BE2C (cell line): Measurements from ENCODE around the gene ATP2B1.

ENCODE experiments used
- DNase-seq: peaks from one replicate; pipeline ENCODE4 v3.0.0-alpha.2; 2020
- H3K27me3 ChIP-seq: fragments of 250-450 bp; sonication (Bioruptor Pico); 2 replicates; pipeline ENCODE4 v1.5.1; 2020; ENCODE audit warnings: mild to moderate bottlenecking
- H3K36me3 ChIP-seq: fragments of 250-450 bp; sonication (Bioruptor Pico); 2 replicates; pipeline ENCODE4 v1.5.1; 2020; ENCODE audit warnings: mild to moderate bottlenecking
- H3K4me1 ChIP-seq: fragments of 250-450 bp; sonication (Bioruptor Pico); 2 replicates; pipeline ENCODE4 v1.5.1; 2020
- H3K4me3 ChIP-seq: 2 replicates; pipeline ENCODE4 v1.5.1; 2011; ENCODE audit warnings: low read depth, low read length
- H3K9me3 ChIP-seq: fragments of 250-450 bp; sonication (Bioruptor Pico); 2 replicates; pipeline ENCODE4 v1.5.1; 2020
- TF ChIP-seq, protein P1 (sequence below): IDR thresholded peaks from 2 replicates; pipeline ENCODE4 v1.5.1; 2012; ENCODE audit warnings: mild to moderate bottlenecking, low read depth, low read length

ATP2B1 gene

DNA sequence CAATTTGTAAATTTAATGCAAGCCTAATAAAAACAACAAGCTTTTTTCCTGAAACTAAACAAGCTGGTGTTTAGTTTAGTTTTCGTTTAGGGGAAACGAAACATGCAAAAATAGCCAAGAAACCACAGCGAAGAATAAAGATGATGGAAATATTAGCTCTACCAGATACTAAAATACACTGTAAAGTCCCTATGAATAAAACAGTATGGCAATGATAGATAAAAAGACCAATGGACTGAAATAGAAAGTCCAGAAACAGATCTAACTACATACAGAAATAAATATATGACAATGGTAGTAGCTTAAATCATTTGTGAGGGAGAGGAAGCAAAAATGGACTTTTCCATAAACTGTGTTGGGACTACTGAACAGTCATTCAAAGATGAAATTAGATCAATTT lies 26.4 kb downstream of the ATP2B1 start:
- TF ChIP-seq, protein P1, sequence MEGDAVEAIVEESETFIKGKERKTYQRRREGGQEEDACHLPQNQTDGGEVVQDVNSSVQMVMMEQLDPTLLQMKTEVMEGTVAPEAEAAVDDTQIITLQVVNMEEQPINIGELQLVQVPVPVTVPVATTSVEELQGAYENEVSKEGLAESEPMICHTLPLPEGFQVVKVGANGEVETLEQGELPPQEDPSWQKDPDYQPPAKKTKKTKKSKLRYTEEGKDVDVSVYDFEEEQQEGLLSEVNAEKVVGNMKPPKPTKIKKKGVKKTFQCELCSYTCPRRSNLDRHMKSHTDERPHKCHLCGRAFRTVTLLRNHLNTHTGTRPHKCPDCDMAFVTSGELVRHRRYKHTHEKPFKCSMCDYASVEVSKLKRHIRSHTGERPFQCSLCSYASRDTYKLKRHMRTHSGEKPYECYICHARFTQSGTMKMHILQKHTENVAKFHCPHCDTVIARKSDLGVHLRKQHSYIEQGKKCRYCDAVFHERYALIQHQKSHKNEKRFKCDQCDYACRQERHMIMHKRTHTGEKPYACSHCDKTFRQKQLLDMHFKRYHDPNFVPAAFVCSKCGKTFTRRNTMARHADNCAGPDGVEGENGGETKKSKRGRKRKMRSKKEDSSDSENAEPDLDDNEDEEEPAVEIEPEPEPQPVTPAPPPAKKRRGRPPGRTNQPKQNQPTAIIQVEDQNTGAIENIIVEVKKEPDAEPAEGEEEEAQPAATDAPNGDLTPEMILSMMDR = no peak
- H3K4me3 ChIP-seq = no peak overlapping the region
- DNase-seq = no peak
- no peaks in the 10 kb centered on the region for H3K36me3 ChIP-seq
- H3K27me3 ChIP-seq = no peaks in the 10 kb centered on the region
- H3K9me3 ChIP-seq = no peaks in the 10 kb centered on the region
- no peaks in the 10 kb centered on the region for H3K4me1 ChIP-seq

DNA sequence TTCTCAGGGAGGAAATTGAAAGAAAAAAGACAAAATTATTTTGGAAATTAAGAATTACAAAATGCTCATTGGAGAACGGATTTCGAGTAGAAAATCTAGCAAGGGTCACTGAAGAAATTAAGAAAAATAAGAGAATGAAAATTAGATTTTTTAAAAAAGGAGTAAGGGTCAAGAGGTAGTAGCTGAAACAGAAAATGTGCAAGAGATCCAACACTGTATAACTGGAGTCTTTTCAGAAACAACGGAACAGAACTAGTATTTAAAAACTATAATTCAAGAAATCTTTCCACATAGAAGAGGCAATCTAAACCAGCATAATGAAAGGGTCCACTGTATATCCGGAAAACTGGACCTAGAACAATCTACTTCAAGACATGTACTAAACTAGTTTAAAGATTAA lies 28.2 kb downstream of the ATP2B1 start:
- Histone ChIP-seq H3K4me3 (no peak overlapping the region), H3K9me3 (no peaks in the 10 kb centered on the region), H3K4me1 (no peaks in the 10 kb centered on the region), H3K27me3 (no peaks in the 10 kb centered on the region), H3K36me3 (no peaks in the 10 kb centered on the region)
- DNase-seq = no peak
- TF ChIP-seq, protein P1 = no peak

DNA sequence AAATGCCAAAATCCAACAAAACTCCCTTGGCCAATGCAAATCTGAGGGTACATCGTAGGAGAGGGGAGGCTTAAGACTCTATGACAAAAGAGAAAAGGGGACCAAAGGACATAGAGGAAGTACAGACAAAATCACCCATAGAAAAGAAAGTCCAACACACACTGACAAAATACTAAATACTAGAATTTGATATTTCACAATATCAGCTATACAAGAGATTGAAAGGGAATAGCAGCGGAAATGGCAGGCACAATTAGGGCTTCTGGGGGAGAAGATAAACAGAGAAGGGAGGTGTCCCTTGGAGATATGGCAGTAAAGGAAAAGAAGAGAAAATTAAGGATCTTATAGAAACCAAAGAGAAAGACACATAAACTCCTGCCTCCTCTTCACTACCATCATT lies 29.0 kb downstream of the ATP2B1 start:
- TF ChIP-seq, protein P1 = no peak
- Histone ChIP-seq H3K36me3 (no peaks in the 10 kb centered on the region), H3K4me1 (peaks cover 2% of the 10 kb centered on the region), H3K9me3 (no peaks in the 10 kb centered on the region), H3K4me3 (no peak overlapping the region), H3K27me3 (no peaks in the 10 kb centered on the region)
- DNase-seq = no peak

DNA sequence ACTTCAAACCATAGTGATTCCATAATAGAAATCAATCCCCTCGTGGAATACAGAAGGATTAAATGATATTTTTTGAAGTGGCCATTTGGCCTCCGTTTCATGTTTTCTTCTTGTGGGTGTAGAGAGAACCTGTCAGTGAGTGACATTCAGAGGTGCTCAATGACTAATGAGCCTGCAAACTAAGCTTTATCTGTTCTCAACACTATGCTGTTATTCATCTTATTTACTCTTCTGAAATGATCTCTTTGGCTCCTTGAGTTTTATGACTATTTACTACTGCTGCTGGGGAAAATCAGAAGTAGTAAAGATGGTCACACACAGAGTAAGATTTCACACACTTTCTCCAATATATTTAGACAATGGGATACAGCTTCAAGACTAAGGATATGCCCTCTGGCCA lies 30.4 kb downstream of the ATP2B1 start:
- Histone ChIP-seq H3K4me1 (peaks cover 6% of the 10 kb centered on the region), H3K4me3 (no peak overlapping the region), H3K36me3 (no peaks in the 10 kb centered on the region), H3K27me3 (no peaks in the 10 kb centered on the region), H3K9me3 (no peaks in the 10 kb centered on the region)
- TF ChIP-seq, protein P1 = no peak
- DNase-seq = no peak

DNA sequence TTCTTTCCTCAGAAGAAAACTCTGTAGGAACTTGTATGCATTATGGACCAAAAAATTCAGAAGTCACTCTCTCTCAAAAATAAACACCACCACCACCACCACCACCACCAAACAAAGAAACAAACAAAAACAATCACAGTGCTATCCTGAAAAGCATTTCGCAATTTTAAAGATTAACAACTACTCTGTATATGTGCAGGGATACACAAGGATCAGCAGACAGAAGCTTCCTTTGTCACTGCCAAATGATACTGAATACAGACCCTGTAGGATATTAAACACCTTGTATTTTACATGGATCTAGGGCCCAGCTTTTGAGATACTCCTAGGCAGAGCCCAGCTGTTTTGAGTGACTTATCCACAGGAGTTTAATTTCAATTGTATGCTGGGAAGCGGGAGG lies 31.7 kb downstream of the ATP2B1 start:
- DNase-seq = no peak
- Histone ChIP-seq H3K27me3 (no peaks in the 10 kb centered on the region), H3K4me3 (no peak overlapping the region), H3K9me3 (no peaks in the 10 kb centered on the region), H3K36me3 (no peaks in the 10 kb centered on the region), H3K4me1 (peaks cover 6% of the 10 kb centered on the region)
- TF ChIP-seq, protein P1 = no peak

DNA sequence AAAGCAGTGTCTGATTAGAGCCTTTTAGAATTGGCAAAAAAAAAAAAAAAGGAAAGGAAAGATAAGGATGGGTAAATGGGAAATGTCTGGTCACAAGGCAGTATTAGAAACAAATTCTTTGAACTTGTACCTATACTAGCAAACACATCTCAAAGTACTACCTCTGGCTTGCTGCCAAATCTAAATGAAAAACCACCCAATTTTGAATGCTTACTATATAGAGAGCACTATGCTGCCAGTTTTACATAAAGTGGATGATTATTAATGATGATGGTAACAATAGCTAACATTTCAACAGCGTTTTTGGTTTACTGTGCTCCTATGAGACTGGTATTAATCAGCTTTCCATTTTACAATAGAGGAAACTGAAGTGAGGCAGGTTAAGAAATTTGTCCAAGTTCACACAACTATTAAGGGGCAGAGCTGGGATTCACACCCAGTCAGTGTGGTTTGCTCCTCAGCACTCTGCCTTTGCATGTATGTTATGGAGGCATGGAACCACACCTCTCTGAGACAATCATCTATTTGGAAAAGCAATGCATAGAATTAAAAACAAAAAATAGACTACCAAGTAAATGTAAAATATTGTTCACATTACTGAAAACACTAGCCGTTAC lies 34.2 kb downstream of the ATP2B1 start:
- no peaks in the 10 kb centered on the region for H3K27me3 ChIP-seq
- no peak for DNase-seq
- TF ChIP-seq, protein P1 = no peak
- no peaks in the 10 kb centered on the region for H3K36me3 ChIP-seq
- peaks cover 6% of the 10 kb centered on the region for H3K4me1 ChIP-seq
- no peaks in the 10 kb centered on the region for H3K9me3 ChIP-seq
- no peak overlapping the region for H3K4me3 ChIP-seq
